ENCODE measurements around the gene JPH4. TPM values are rescaled to one million over a fixed set of nuclear protein-coding genes. Genes with fewer than 3 reads are reported as not detected.

JPH4 gene
- total RNA-seq, 2 donors from 2014 or later, result 1.3 TPM; not detected in 1

DNA sequence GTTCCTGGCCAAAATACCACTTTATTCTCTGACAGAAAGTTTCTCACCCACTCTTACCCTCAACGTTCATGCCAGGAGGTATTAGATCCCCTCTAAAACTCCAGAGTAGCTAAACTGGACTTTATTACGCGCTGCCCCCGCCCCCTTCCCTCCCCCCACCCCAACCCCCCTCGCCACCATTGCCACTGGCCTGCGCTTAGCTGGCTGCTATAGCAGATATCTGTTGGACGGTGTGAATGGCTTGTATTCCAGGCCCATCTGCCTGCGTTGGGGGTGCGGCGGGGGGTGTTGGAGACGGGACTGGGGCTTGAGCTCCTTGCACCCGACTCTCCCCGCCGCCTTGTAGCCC lies 23.1 kb downstream of the JPH4 start:
- no peak for DNase-seq (ENCODE audit: low spot score)

DNA sequence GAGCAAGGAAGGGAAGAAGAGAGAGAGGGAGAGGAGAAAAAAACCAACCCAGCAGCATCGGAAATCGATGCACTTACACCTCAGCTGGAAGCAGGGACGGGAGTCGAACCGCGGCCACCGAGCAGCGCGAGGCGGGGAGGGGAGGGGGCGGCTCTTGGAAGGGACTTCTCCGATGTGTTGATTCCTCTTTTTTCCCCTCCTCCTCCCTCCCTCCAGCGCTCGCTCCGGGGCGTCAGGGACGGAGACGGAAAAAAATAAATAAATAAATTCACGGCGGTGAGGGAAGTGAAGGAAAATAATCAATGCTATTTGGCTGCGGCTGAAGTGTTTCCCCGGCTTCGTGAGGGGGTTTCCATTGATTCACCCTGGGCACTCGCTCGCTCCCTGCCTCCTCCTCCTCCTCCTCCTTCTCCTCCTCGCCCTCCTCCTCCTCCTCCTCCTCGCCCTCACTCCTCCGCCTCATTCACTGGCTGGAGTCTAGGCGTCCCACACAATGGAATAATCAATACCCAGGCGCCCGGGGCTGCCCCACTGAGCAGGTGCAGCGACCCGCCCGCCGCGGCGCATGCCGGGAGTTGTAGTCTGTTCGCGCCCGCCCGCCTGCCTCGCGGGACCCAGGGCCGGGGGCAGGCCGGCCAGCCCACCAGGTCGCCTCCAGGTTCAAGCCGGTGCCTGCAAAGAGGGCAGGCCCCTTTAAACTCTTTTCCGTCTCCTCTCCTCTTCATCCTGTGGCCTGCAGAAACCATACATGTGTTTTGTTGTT lies 27.1 kb downstream of the JPH4 start, which contains the start of gene ZFHX2:
Gene ZFHX2, minus strand, starts transcription at position 500 of the 763 bp plus-strand sequence. CDS start 16,440 bp downstream, outside the sequence.
- no peak for DNase-seq (ENCODE audit: low spot score)
- H3K27me3 ChIP-seq (replicated peaks; ENCODE audit: insufficient read depth), result no peaks in the 10 kb centered on the region
- TF ChIP-seq, protein P1, sequence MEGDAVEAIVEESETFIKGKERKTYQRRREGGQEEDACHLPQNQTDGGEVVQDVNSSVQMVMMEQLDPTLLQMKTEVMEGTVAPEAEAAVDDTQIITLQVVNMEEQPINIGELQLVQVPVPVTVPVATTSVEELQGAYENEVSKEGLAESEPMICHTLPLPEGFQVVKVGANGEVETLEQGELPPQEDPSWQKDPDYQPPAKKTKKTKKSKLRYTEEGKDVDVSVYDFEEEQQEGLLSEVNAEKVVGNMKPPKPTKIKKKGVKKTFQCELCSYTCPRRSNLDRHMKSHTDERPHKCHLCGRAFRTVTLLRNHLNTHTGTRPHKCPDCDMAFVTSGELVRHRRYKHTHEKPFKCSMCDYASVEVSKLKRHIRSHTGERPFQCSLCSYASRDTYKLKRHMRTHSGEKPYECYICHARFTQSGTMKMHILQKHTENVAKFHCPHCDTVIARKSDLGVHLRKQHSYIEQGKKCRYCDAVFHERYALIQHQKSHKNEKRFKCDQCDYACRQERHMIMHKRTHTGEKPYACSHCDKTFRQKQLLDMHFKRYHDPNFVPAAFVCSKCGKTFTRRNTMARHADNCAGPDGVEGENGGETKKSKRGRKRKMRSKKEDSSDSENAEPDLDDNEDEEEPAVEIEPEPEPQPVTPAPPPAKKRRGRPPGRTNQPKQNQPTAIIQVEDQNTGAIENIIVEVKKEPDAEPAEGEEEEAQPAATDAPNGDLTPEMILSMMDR (IDR thresholded peaks at IDR 0.05), result no peak

More for the DNA sequence above, 23.1 kb downstream of the JPH4 start:
- Histone ChIP-seq H3K4me1 (ENCODE audit: control insufficient read depth in 1 of 2, low read depth in 2 of 2) (peaks cover 9 to 28% of the 10 kb centered on the region in 2 donors), H3K9me3 (no peaks in the 10 kb centered on the region), H3K4me3 (peak overlapping the region; percentile 99), H3K27ac (peak overlapping the region; percentile 93 to 97), H3K36me3 (peaks cover 6% of the 10 kb centered on the region), H3K27me3 (replicated peaks; ENCODE audit: insufficient read depth) (no peaks in the 10 kb centered on the region)
- TF ChIP-seq, protein P1 (IDR thresholded peaks at IDR 0.05), result no peak
- no peak for ATAC-seq (ENCODE audit: insufficient number of reproducible peaks, low FRiP score, low read depth)

DNA sequence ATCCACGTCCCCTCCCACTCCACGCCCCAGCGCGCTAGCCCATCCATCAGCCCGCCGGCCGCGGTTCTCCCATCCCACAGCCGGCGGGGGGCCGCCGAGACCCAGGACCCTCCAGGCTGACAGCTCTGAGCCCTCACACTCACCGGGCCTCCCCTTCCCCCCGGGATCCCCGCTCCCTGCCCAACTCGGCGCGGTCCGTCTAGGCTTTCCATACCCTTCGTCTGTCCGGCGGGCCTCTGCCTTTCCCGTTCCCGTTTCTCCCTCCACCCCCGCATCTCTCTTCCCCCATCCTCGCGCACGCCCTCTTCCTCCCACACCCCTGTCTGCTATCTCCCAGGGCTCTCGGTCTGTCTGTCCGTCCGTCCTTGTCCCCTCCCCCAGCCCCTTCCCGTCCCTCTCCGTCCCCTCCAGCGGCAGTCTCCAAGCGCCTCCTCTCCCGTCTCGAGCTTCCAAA lies 27.8 kb downstream of the JPH4 start:
- ATAC-seq (ENCODE audit: insufficient number of reproducible peaks, low FRiP score, low read depth) (no peak), DNase-seq (ENCODE audit: low spot score) (no peak)
- Histone ChIP-seq H3K9me3 (no peaks in the 10 kb centered on the region), H3K27me3 (replicated peaks; ENCODE audit: insufficient read depth) (no peaks in the 10 kb centered on the region), H3K4me1 (ENCODE audit: control insufficient read depth in 1 of 2, low read depth in 2 of 2) (peaks cover 0 to 19% of the 10 kb centered on the region in 2 donors), H3K4me3 (peak overlapping the region; percentile 75), H3K27ac (no peak overlapping the region), H3K36me3 (no peaks in the 10 kb centered on the region)
- TF ChIP-seq, protein P1 (IDR thresholded peaks at IDR 0.05), result no peak

More for the DNA sequence above, 27.1 kb downstream of the JPH4 start, which contains the start of gene ZFHX2:
- H3K4me1 ChIP-seq (ENCODE audit: control insufficient read depth in 1 of 2, low read depth in 2 of 2), result peaks cover 0 to 20% of the 10 kb centered on the region in 2 donors
- peak within 1 kb of the TSS; percentile 75 for H3K4me3 ChIP-seq
- peak within 1 kb of the TSS in 1 of 2 donors; percentile 25 for H3K27ac ChIP-seq
- H3K36me3 ChIP-seq, result no peaks in the 10 kb centered on the region
- peak; percentile 6 for ATAC-seq (ENCODE audit: insufficient number of reproducible peaks, low FRiP score, low read depth)
- H3K9me3 ChIP-seq, result no peaks in the 10 kb centered on the region

DNA sequence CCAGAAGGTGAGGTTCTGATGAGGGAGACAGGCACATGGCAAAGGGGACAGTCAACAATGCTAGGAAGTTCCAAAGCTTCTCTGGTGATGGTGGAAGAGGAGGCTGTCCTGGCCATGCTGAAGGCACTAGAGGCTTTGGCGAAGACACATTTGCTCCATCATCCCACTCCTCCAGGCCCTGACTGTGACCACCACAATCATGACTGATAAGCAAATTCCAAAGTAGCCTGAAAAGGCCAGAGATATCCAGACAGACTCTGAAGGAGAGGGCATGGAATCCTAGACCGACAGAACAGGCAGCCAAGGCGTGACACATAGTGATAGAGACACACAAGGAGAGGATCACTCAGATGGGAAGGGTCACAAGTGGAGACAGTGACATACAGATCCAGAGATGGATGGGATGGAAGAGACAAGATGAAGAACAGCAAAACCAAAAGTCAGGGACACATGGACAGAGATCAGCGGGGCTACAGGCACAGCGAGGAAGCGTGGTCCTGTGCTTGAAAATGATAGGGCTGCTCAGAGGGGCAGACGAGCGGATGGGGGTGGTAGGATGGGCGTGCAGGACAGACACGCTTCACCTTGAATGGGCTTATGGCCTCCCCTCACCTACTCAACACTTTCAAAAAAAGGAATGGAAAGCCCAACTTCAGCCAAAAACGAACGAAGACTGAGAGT lies 28.3 kb downstream of the JPH4 start:
- TF ChIP-seq, protein P1 (IDR thresholded peaks at IDR 0.05), result no peak
- DNase-seq (ENCODE audit: low spot score) (no peak), ATAC-seq (ENCODE audit: insufficient number of reproducible peaks, low FRiP score, low read depth) (no peak)
- H3K4me3 ChIP-seq, result peak overlapping the region; percentile 75
- no peaks in the 10 kb centered on the region for H3K9me3 ChIP-seq
- no peaks in the 10 kb centered on the region for H3K36me3 ChIP-seq
- no peaks in the 10 kb centered on the region for H3K27me3 ChIP-seq (replicated peaks; ENCODE audit: insufficient read depth)
- no peak overlapping the region for H3K27ac ChIP-seq
- peaks cover 0 to 18% of the 10 kb centered on the region in 2 donors for H3K4me1 ChIP-seq (ENCODE audit: control insufficient read depth in 1 of 2, low read depth in 2 of 2)
